Brain microvascular endothelial cell (primary cell): ENCODE results near the gene SLC4A8.

Experiments
- DNase-seq: peaks from one replicate; pipeline ENCODE4 v3.0.0-alpha.2; 2020
- H3K27ac ChIP-seq: fragments of 250-450 bp; sonication (Bioruptor Pico); 2 replicates; pipeline ENCODE4 v1.5.1; 2020; ENCODE audit warnings: mild to moderate bottlenecking, moderate library complexity
- H3K27me3 ChIP-seq: fragments of 250-450 bp; sonication (Bioruptor Pico); replicated peaks from 2 replicates; pipeline ENCODE4 v1.5.1; 2020; ENCODE audit warnings: mild to moderate bottlenecking
- H3K36me3 ChIP-seq: fragments of 250-450 bp; sonication (Bioruptor Pico); replicated peaks from 2 replicates; pipeline ENCODE4 v1.5.1; 2020; ENCODE audit warnings: mild to moderate bottlenecking
- H3K4me3 ChIP-seq: 2 replicates; pipeline ENCODE4 v1.5.1; 2011; ENCODE audit warnings: low read depth, mild to moderate bottlenecking, control low read depth, low read length, moderate library complexity
- in situ Hi-C: cut with HindIII; loops from 2 replicates; pipeline ENCODE4 v1.10.0; 2017; ENCODE audit warnings: low sequenced_read_pairs, low pct_ligation_motif_present
- TF ChIP-seq, protein P1 (sequence below): IDR thresholded peaks from 2 replicates; pipeline ENCODE4 v1.5.1; 2011; ENCODE audit warnings: low read depth, mild to moderate bottlenecking, moderate library complexity, low read length, control low read depth, inconsistent platforms; ENCODE audit errors: missing control alignments

The SLC4A8 gene

DNA sequence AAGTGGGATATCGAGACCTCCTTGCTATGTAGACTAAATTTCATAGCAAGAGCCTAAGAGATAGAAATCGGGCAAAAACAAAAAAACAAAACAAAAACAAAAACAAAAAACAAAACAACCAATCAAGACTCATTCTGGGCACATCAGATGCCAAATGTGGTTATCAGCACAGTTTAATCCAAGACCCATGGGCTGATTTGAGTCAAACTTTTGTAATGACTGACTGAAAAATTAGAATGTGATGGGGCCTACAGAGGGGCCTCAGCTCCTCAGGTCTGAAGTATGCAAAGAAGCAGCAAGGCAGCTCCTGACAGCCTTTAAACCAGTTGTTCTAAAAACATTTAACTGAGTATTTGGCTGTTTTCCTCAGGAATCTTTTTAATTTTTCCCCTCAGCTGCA is 49.3 kb downstream of the SLC4A8 start:
- in situ Hi-C loops, result no loop called here
- Histone ChIP-seq H3K27ac (no peak overlapping the region), H3K36me3 (no peaks in the 10 kb centered on the region), H3K27me3 (no peaks in the 10 kb centered on the region), H3K4me3 (no peak overlapping the region)
- no peak for DNase-seq
- TF ChIP-seq, protein P1, sequence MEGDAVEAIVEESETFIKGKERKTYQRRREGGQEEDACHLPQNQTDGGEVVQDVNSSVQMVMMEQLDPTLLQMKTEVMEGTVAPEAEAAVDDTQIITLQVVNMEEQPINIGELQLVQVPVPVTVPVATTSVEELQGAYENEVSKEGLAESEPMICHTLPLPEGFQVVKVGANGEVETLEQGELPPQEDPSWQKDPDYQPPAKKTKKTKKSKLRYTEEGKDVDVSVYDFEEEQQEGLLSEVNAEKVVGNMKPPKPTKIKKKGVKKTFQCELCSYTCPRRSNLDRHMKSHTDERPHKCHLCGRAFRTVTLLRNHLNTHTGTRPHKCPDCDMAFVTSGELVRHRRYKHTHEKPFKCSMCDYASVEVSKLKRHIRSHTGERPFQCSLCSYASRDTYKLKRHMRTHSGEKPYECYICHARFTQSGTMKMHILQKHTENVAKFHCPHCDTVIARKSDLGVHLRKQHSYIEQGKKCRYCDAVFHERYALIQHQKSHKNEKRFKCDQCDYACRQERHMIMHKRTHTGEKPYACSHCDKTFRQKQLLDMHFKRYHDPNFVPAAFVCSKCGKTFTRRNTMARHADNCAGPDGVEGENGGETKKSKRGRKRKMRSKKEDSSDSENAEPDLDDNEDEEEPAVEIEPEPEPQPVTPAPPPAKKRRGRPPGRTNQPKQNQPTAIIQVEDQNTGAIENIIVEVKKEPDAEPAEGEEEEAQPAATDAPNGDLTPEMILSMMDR, result no peak

DNA sequence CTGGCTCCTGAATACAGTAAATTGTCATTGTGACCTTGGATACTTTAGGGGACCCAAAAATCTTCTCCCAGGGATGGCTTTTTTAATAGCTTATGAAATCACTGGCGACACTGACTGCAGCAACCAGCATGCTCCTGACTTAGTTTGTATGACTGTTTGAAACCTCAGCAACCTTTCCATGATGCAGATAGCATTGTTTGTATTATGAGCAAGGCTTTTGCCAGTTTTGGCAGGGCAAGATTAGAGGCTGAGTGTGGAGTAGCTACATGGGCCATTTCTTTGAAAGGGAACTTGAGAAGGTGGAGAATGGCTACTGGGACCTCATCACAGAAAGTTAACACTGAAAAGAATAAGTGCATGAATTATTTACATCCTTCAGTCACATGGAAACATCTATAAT is 50.9 kb downstream of the SLC4A8 start:
- Histone ChIP-seq H3K36me3 (no peaks in the 10 kb centered on the region), H3K27ac (no peak overlapping the region), H3K4me3 (no peak overlapping the region), H3K27me3 (no peaks in the 10 kb centered on the region)
- in situ Hi-C loops, result no loop called here
- DNase-seq, result no peak
- TF ChIP-seq, protein P1, result no peak

DNA sequence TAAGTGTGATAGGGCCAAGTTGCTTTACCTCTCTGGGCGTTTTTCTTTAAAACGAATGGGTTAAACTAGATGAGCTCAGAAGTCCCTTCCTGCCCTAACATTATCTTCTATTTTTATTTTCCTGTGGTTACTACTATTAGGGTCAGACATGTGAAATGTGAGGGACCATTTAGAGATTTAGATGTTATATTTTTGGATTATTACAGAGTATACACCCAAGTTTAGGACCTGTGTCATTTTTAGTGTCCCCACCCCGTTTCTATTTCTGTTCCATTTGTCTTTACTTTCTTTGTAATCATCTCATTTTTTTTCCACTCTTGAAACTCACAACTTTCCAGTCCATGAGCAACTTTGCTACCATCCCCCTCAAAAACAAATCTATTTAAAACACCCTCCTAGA is 56.3 kb downstream of the SLC4A8 start:
- Histone ChIP-seq H3K27ac (no peak overlapping the region), H3K27me3 (no peaks in the 10 kb centered on the region), H3K36me3 (no peaks in the 10 kb centered on the region), H3K4me3 (no peak overlapping the region)
- no peak for DNase-seq
- in situ Hi-C loops, result no loop called here
- TF ChIP-seq, protein P1, result no peak

- no peak overlapping the region for H3K4me3 ChIP-seq
- DNase-seq, result no peak
Measured at GRCh38 chr12:51482929-51483697, 58.5 kb downstream of the SLC4A8 start.

GRCh38 chr12:51484119-51484518 is 59.5 kb downstream of the SLC4A8 start:
- in situ Hi-C loops, result no loop called here
- no peaks in the 10 kb centered on the region for H3K36me3 ChIP-seq
- TF ChIP-seq, protein P1, result no peak
- DNase-seq, result no peak
- no peak overlapping the region for H3K4me3 ChIP-seq
- H3K27ac ChIP-seq, result no peak overlapping the region
- no peaks in the 10 kb centered on the region for H3K27me3 ChIP-seq

More at GRCh38 chr12:51482929-51483697, 58.5 kb downstream of the SLC4A8 start:
- TF ChIP-seq, protein P1, result no peak
- in situ Hi-C loops, result no loop called here
- H3K27me3 ChIP-seq, result no peaks in the 10 kb centered on the region
- no peaks in the 10 kb centered on the region for H3K36me3 ChIP-seq
- no peak overlapping the region for H3K27ac ChIP-seq

GRCh38 chr12:51488281-51488680 is 63.6 kb downstream of the SLC4A8 start:
- TF ChIP-seq, protein P1, result no peak
- Histone ChIP-seq H3K27me3 (no peaks in the 10 kb centered on the region), H3K4me3 (no peak overlapping the region), H3K27ac (no peak overlapping the region), H3K36me3 (no peaks in the 10 kb centered on the region)
- no peak for DNase-seq
- in situ Hi-C loops, result no loop called here
